Suprapubic skin (tissue), 4 donors: ENCODE measurements around the gene TSHZ2. TPM values are rescaled to one million over a fixed set of nuclear protein-coding genes. Genes with fewer than 3 reads are reported as not detected.
"Not testable (repeated sequence)": the region's sequence is repeated elsewhere in the genome, so short reads cannot be mapped to it uniquely, and the experiment has no call there.

Source experiments
- DNase-seq, 2 donors: peaks; one replicate each; pipeline ENCODE4 v3.0.0-alpha.2; 2019; ENCODE audit warnings: low spot score in 2 of 2
- H3K27ac ChIP-seq: fragments of 200-600 bp; sonication (generic); one replicate; pipeline ENCODE4 v1.5.1; 2019
- H3K27me3 ChIP-seq: fragments of 200-600 bp; sonication (generic); one replicate; pipeline ENCODE4 v1.5.1; 2019
- H3K36me3 ChIP-seq: fragments of 200-600 bp; sonication (generic); one replicate; pipeline ENCODE4 v1.5.1; 2019
- H3K4me1 ChIP-seq: fragments of 200-600 bp; sonication (generic); one replicate; pipeline ENCODE4 v1.5.1; 2019
- H3K4me3 ChIP-seq: fragments of 200-600 bp; sonication (generic); one replicate; pipeline ENCODE4 v1.5.1; 2019; ENCODE audit warnings: mild to moderate bottlenecking
- H3K9me3 ChIP-seq: fragments of 200-600 bp; sonication (generic); one replicate; pipeline ENCODE4 v1.5.1; 2019
- EP300 ChIP-seq: sonication (generic); formaldehyde crosslinking; IDR thresholded peaks from one replicate; pipeline ENCODE4 v1.6.1; 2017; ENCODE audit warnings: antibody characterized with exemption
- POLR2A ChIP-seq, 2 donors: fragments of 450-650 bp; IDR thresholded peaks; one replicate each; pipeline ENCODE4 v1.6.1; 2017; ENCODE audit warnings: antibody characterized with exemption in 2 of 2, mild to moderate bottlenecking in 2 of 2, moderate library complexity in 2 of 2
- POLR2AphosphoS5 ChIP-seq, 3 donors: sonication (generic); formaldehyde crosslinking; IDR thresholded peaks; one replicate each; pipeline ENCODE4 v1.6.1; 2017; ENCODE audit warnings: antibody characterized with exemption in 3 of 3
- WGBS: methylation state at CpG from one replicate; pipeline ENCODE4 v1.1.5; 2018; 5-methylcytosine and 5-hydroxymethylcytosine counted together
- total RNA-seq, 4 donors: library from RNA; depleted of rRNA; stranded (reverse); fragments of >200 nt; gene quantifications; one replicate each; pipeline ENCODE4 v1.1.0, GENCODE V29; 2016
- TF ChIP-seq, protein P1 (sequence below), 2 donors: fragments of 200-600 bp in 1 of 2; fragments of 450-650 bp in 1 of 2; sonication (generic) in 1 of 2; IDR thresholded peaks; one replicate each; pipeline ENCODE4 v1.5.1; 2016 to 2019; ENCODE audit warnings: antibody characterized with exemption in 2 of 2, mild to moderate bottlenecking in 1 of 2, moderate library complexity in 1 of 2

TSHZ2 gene
- total RNA-seq, 4 donors from 2014 or later: 10.2 to 24.7 (median 19.2) TPM

DNA sequence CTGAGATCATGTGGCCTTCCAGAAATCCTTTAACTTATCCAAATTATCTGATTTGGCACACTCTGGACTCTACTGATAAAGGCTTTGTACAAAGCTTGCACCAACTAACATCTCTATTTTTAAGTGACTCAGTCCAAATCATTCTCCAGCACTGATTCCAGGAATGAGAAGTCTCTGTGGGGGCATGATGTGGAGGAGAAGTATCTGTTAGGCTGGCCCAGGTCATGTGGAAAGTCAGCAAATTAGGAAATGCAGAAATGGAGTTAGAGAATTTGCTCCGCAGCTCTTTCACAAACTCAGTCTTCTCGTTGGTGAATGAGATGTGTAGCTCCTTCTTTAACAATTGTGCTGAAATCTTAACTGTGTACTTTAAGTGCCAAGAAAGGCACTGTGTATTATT lies 455.8 kb downstream of the TSHZ2 start:
- H3K27ac ChIP-seq: no peak overlapping the region
- WGBS: 94% methylated on average over 2 of the region's 2 CpGs
- no peaks in the 10 kb centered on the region for H3K9me3 ChIP-seq
- no peaks in the 10 kb centered on the region for H3K27me3 ChIP-seq
- TF ChIP-seq, protein P1, sequence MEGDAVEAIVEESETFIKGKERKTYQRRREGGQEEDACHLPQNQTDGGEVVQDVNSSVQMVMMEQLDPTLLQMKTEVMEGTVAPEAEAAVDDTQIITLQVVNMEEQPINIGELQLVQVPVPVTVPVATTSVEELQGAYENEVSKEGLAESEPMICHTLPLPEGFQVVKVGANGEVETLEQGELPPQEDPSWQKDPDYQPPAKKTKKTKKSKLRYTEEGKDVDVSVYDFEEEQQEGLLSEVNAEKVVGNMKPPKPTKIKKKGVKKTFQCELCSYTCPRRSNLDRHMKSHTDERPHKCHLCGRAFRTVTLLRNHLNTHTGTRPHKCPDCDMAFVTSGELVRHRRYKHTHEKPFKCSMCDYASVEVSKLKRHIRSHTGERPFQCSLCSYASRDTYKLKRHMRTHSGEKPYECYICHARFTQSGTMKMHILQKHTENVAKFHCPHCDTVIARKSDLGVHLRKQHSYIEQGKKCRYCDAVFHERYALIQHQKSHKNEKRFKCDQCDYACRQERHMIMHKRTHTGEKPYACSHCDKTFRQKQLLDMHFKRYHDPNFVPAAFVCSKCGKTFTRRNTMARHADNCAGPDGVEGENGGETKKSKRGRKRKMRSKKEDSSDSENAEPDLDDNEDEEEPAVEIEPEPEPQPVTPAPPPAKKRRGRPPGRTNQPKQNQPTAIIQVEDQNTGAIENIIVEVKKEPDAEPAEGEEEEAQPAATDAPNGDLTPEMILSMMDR (IDR thresholded peaks at IDR 0.05): no peak
- TF ChIP-seq POLR2AphosphoS5 (IDR thresholded peaks at IDR 0.05): no peak
- TF ChIP-seq EP300: no peak
- no peak for TF ChIP-seq POLR2A (IDR thresholded peaks at IDR 0.05)
- H3K36me3 ChIP-seq: no peaks in the 10 kb centered on the region
- DNase-seq: no peak
- H3K4me3 ChIP-seq: no peak overlapping the region
- no peaks in the 10 kb centered on the region for H3K4me1 ChIP-seq

- H3K9me3 ChIP-seq: no peaks in the 10 kb centered on the region
- H3K36me3 ChIP-seq: no peaks in the 10 kb centered on the region
- no peak for DNase-seq
- no peak for TF ChIP-seq POLR2AphosphoS5 (IDR thresholded peaks at IDR 0.05)
- TF ChIP-seq POLR2A (IDR thresholded peaks at IDR 0.05): no peak
- TF ChIP-seq EP300: no peak
- TF ChIP-seq, protein P1 (IDR thresholded peaks at IDR 0.05): no peak
- H3K4me3 ChIP-seq: no peak overlapping the region
- H3K27ac ChIP-seq: no peak overlapping the region
- 72% methylated on average over 3 of the region's 3 CpGs for WGBS
- H3K27me3 ChIP-seq: no peaks in the 10 kb centered on the region
- no peaks in the 10 kb centered on the region for H3K4me1 ChIP-seq
Measured at GRCh38 chr20:53428588-53428987, 456.4 kb downstream of the TSHZ2 start.

GRCh38 chr20:53428996-53429395 lies 456.8 kb downstream of the TSHZ2 start:
- Histone ChIP-seq H3K27ac (no peak overlapping the region), H3K27me3 (no peaks in the 10 kb centered on the region)

DNA sequence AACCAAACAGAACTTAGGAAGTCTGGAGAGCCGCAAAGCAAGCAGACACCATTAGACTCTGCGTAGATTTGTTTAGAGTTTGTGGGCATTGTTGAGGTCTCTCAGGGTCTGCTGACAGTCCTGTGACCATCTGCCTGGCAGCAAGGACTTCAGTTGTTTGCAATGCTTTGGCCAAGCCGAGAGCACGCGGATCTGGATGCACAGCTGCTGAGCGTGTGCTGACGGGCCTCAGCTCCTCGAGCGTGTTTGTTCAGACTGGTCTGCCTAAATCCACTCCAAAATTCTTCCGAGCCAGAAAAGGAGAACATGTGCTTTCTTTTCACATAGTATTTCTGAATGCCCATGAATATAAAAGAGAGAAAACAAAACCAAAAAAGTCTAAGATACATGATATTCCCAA lies 462.5 kb downstream of the TSHZ2 start:
- Histone ChIP-seq H3K4me3 (no peak overlapping the region), H3K4me1 (peaks cover 5% of the 10 kb centered on the region), H3K9me3 (no peaks in the 10 kb centered on the region), H3K27me3 (no peaks in the 10 kb centered on the region), H3K27ac (no peak overlapping the region), H3K36me3 (no peaks in the 10 kb centered on the region)
- no peak for DNase-seq
- TF ChIP-seq, protein P1 (IDR thresholded peaks at IDR 0.05): no peak
- TF ChIP-seq POLR2A (IDR thresholded peaks at IDR 0.05) (no peak), EP300 (no peak), POLR2AphosphoS5 (IDR thresholded peaks at IDR 0.05) (no peak)
- 28% methylated on average over 10 of the region's 10 CpGs for WGBS

More at GRCh38 chr20:53428996-53429395, 456.8 kb downstream of the TSHZ2 start:
- Histone ChIP-seq H3K4me3 (no peak overlapping the region), H3K36me3 (no peaks in the 10 kb centered on the region), H3K9me3 (no peaks in the 10 kb centered on the region), H3K4me1 (no peaks in the 10 kb centered on the region)
- no peak for TF ChIP-seq POLR2A (IDR thresholded peaks at IDR 0.05)
- no peak for TF ChIP-seq POLR2AphosphoS5 (IDR thresholded peaks at IDR 0.05)
- TF ChIP-seq EP300: no peak
- TF ChIP-seq, protein P1 (IDR thresholded peaks at IDR 0.05): no peak
- no peak for DNase-seq
- WGBS: 76% methylated on average over 3 of the region's 3 CpGs

GRCh38 chr20:53436927-53437326 lies 464.8 kb downstream of the TSHZ2 start:
- not testable (repeated sequence) for H3K4me1 ChIP-seq, DNase-seq, H3K4me3 ChIP-seq, H3K36me3 ChIP-seq, H3K27ac ChIP-seq, H3K27me3 ChIP-seq, H3K9me3 ChIP-seq
- WGBS: 93% methylated on average over 4 of the region's 4 CpGs

DNA sequence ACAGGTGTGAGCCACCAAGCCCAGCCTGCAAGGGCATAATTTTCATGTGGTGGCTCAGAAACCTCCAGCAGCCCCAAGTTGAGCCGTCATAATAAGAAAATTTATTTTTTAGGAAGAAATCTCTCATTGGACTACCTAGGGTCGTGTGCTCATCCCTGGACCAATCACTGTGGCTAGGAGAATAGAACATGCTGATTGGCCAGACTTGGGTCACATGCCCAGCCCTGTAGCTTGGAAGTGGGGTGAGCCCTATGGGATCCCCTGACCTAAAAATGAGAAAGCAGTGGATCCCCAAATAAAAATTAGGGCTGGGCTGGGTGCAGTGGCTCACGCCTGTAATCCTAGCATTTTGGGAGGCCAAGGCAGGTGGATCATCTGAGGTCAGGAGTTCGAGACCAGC lies 466.2 kb downstream of the TSHZ2 start:
- Histone ChIP-seq H3K4me3 (no peak overlapping the region), H3K9me3 (no peaks in the 10 kb centered on the region), H3K27ac (no peak overlapping the region), H3K36me3 (no peaks in the 10 kb centered on the region), H3K4me1 (peaks cover 5% of the 10 kb centered on the region), H3K27me3 (no peaks in the 10 kb centered on the region)
- no peak for DNase-seq
- no peak for TF ChIP-seq POLR2A (IDR thresholded peaks at IDR 0.05)
- TF ChIP-seq EP300: no peak
- TF ChIP-seq, protein P1 (IDR thresholded peaks at IDR 0.05): no peak
- no peak for TF ChIP-seq POLR2AphosphoS5 (IDR thresholded peaks at IDR 0.05)
- 95% methylated on average over 4 of the region's 4 CpGs for WGBS
